ENCODE measurements around the gene TRPC4AP. TPM values are rescaled to one million over a fixed set of nuclear protein-coding genes. Genes with fewer than 3 reads are reported as not detected.

Gene TRPC4AP
- total and polyA plus RNA-seq, 12 donors, result 33.8 to 87.2 (median 78.1) TPM

DNA sequence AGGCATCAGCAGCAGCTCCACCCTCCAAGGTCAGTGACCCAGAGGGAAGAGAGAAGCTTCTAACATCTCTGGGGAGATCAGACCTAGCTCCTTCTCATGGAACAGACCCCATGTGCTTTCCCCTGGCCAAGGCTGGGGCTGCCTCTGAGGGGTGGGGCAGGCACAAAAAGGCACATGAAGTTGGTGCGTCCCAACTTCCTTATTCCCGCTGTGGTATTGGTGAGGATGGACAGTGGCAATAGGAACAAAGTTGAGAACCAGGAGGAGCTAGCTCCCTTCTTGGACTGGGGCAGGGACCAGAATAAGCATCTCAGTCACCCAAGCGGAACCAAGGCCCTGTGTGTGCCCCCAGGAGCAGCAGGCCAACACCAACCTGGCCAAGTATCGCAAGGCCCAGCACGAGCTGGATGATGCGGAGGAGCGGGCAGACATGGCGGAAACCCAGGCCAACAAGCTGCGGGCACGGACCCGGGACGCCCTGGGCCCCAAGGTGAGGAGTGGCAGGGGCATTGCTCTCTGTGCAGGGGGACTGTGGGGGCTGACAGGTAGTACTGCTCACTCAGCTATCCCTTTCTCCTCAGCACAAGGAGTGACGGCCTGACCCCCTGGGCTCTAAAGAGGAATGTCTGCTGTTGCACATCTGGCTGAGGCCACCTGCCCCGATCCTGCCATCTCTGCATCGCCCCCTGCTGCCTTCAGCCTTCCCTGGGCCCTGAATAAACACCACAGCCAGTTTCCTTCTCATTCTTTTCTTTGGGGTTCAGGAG is 90.8 kb downstream of the TRPC4AP start:
- intact Hi-C loops (cut with DNase I), result no loop called here
- H3K4me3 ChIP-seq, result no peak overlapping the region
- no peaks in the 10 kb centered on the region for H3K9me3 ChIP-seq (replicated peaks in 1 of 3)
- H3K36me3 ChIP-seq (replicated peaks in 1 of 2), result peaks cover 0 to 89% of the 10 kb centered on the region in 2 donors
- TF ChIP-seq CTCF (IDR thresholded peaks at IDR 0.05), result no peak
- TF ChIP-seq POLR2A (IDR thresholded peaks at IDR 0.05), result no peak
- no peak for DNase-seq
- no peaks in the 10 kb centered on the region for H3K27me3 ChIP-seq
- peaks cover 0 to 3% of the 10 kb centered on the region in 2 donors for H3K4me1 ChIP-seq (replicated peaks in 1 of 2)
- no peak overlapping the region for H3K27ac ChIP-seq
- WGBS, 4 donors, result 82 to 93% (median 90%) methylated on average over 14 to 15 of the region's 15 CpGs

GRCh38 chr20:35000922-35001595 is 91.5 kb downstream of the TRPC4AP start:
- DNase-seq, result no peak
- TF ChIP-seq CTCF (IDR thresholded peaks at IDR 0.05) (no peak), POLR2A (IDR thresholded peaks at IDR 0.05) (no peak)
- Histone ChIP-seq H3K27ac (no peak overlapping the region), H3K36me3 (replicated peaks in 1 of 2) (peaks cover 0 to 87% of the 10 kb centered on the region in 2 donors), H3K27me3 (no peaks in the 10 kb centered on the region), H3K4me1 (replicated peaks in 1 of 2) (peaks cover 0 to 3% of the 10 kb centered on the region in 2 donors), H3K9me3 (replicated peaks in 1 of 3) (no peaks in the 10 kb centered on the region), H3K4me3 (no peak overlapping the region)
- 94 to 96% (median 96%) methylated on average over 23 to 28 of the region's 28 CpGs for WGBS, 4 donors
- intact Hi-C loops (cut with DNase I), result no loop called here

DNA sequence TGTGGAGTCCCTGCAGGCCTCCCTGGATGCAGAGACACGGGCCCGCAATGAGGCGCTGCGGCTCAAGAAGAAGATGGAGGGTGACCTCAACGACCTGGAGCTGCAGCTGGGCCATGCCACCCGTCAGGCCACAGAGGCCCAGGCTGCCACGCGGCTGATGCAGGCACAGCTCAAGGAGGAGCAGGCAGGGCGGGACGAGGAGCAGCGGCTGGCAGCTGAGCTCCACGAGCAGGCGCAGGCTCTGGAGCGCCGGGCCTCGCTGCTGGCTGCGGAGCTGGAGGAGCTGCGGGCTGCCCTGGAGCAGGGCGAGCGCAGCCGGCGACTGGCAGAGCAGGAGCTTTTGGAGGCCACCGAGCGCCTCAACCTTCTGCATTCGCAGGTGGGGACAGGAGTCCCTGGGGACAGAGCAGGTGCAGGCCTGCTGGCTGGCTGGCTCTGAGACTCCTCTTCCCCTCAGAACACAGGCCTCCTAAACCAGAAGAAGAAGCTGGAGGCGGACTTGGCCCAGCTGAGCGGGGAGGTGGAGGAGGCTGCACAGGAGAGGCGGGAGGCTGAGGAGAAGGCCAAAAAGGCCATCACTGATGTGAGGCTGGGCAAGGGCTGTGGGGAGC is 92.2 kb downstream of the TRPC4AP start:
- Histone ChIP-seq H3K36me3 (replicated peaks in 1 of 2) (peaks cover 0 to 87% of the 10 kb centered on the region in 2 donors), H3K9me3 (replicated peaks in 1 of 3) (no peaks in the 10 kb centered on the region), H3K27ac (no peak overlapping the region), H3K4me3 (no peak overlapping the region), H3K4me1 (replicated peaks in 1 of 2) (peaks cover 0 to 3% of the 10 kb centered on the region in 2 donors), H3K27me3 (no peaks in the 10 kb centered on the region)
- DNase-seq, result no peak
- TF ChIP-seq POLR2A (IDR thresholded peaks at IDR 0.05), result no peak
- TF ChIP-seq CTCF (IDR thresholded peaks at IDR 0.05), result no peak
- 93 to 95% (median 94%) methylated on average over 9 to 28 of the region's 28 CpGs for WGBS, 4 donors
- intact Hi-C loops (cut with DNase I), result no loop called here

GRCh38 chr20:34999782-35000181 is 92.8 kb downstream of the TRPC4AP start:
- intact Hi-C loops (cut with DNase I), result loop anchor here in 1 of 2 donors (10.0 kb wide), 1 partner anchor 215 kb away; no protein-coding TSS in a partner anchor
- no peak for DNase-seq
- Histone ChIP-seq H3K9me3 (replicated peaks in 1 of 3) (no peaks in the 10 kb centered on the region), H3K27me3 (no peaks in the 10 kb centered on the region), H3K36me3 (replicated peaks in 1 of 2) (peaks cover 0 to 81% of the 10 kb centered on the region in 2 donors), H3K4me3 (no peak overlapping the region), H3K27ac (no peak overlapping the region), H3K4me1 (replicated peaks in 1 of 2) (peaks cover 0 to 3% of the 10 kb centered on the region in 2 donors)
- WGBS, 4 donors, result 80 to 92% (median 83%) methylated on average over 10 of the region's 10 CpGs
- TF ChIP-seq POLR2A (IDR thresholded peaks at IDR 0.05) (no peak), CTCF (IDR thresholded peaks at IDR 0.05) (no peak)
